ENCODE measurements around the gene RBM47.
"Not testable (repeated sequence)": the region's sequence is repeated elsewhere in the genome, so short reads cannot be mapped to it uniquely, and the experiment has no call there.

RBM47 gene

DNA sequence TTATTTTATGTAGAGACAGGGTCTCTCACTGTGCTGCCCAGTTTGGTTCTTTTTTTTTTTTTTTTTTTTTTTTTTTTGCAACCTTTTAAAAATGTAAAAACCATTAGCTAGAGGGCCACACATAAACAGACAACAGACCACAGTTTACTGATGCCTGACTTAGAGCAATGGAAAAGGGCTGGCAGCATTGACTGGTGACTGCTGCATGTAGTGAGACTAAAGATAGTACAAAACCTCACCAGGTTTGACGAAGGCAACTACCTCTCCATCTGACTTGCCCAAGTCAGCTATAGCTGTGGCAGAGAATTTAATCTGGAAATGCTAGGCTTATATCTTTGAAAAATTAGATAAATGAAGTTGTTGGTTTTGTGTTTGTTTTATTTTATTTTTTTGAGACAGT, 102.9 kb downstream of the RBM47 start:
- no peak for DNase-seq (ENCODE audit: low spot score)

DNA sequence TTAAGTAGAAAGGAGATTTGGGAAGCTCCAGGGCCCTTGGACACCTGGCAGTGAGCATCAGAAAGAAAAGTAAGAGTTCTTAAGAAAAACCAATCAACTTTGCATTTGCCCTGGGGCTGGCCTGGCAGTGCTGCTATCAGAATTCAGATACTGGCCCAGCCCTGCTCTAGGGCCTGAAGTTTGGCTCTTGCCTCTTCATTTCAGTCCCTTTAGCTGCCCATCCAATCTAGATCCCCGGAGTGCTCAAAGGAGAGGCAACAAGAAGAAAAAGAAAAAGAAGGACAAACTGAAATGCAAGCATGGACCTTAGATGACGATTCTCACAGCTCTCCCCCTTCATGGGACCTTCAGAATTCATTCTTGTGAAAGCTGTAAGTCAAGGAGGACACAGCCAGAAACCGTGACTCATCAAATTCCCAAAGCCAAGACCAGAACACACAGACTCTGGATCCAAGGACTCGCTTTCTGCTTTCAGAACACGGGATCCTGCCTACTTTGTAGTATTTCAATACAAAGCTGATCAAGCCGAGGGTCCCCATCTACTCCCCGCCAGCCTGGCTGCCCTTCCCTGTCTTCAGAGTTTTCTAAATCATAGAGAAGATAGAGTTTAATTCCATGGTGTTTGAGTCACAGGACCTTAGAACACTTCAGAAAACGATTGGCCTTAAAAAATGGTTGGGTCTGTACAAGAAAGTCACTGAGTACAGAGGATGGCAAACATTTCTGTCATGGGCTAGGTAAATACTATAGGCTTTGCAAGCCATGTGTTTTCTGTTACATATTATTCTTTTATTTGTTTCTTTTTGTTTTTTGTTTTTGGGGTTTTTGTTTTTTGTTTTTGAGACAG, 103.7 kb downstream of the RBM47 start:
- DNase-seq (ENCODE audit: low spot score) = peak; percentile 85

DNA sequence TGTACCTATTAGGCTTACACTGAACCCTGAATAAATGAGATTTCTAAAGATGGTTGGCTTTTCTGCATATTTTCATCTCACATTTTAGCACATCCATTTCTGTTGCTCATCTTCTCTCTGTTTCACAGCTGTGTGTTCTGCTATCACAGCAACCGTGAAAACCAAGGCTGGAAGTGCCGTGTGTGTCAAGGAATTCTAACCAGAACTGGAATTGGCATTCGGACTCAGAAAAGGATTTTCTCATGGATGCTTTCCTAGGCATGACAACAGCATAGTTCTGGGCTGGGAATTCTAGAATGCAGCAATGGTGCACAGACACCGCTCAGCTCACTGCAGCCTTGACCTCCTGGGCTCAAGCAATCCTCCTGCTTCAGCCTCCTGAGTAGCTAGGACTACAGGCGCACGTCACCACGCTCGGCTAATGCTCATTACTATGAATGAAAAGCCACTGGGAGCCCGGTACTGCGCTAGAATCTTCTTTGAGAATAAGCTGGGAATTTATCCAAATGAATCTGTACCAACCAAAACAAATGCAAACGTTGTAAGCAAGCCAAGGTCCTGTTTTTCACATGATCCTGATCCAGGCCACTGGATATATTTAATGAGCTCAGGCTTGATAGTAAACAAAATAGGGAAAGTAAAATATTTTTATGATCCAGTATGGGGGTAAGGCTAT, 105.2 kb downstream of the RBM47 start:
- no peak for DNase-seq (ENCODE audit: low spot score)

DNA sequence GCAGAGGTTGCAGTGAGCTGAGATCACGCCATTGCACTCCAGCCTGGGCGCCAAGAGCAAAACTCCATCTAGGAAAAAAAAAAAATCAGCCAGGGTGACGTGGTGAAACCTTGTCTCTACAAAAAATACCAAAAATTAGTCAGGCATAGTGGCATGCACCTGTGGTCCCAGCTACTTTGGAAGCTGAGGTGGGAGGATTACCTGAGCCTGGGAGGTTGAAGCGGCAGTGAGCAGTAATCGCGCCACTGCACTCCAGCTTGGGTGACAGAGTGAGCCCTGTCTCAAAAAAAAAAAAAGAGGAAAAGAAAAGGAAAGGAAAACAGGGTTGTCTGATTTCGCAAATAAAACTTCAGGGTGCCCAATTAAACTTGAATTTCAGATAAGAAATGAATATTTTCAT, 106.1 kb downstream of the RBM47 start:
- DNase-seq (ENCODE audit: low spot score) = no peak

DNA sequence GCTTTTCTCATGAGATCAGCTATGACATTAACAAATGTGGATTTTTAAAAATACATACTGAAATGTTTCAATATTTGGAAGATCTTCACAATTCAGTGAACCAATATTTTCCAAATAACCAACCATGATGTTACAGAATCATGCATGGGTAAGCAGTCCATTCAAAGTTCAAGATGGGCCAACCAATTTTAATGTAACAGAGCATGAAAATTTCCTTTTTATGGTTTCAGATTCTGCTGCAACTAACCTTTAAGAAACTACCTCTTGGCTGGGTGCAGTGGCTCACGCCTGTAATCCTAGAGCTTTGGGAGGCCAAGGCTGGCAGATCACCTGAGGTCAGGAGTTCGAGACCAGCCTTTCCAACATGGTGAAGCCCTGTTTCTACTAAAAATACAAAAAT, 107.7 kb downstream of the RBM47 start:
- DNase-seq (ENCODE audit: low spot score) = no peak

DNA sequence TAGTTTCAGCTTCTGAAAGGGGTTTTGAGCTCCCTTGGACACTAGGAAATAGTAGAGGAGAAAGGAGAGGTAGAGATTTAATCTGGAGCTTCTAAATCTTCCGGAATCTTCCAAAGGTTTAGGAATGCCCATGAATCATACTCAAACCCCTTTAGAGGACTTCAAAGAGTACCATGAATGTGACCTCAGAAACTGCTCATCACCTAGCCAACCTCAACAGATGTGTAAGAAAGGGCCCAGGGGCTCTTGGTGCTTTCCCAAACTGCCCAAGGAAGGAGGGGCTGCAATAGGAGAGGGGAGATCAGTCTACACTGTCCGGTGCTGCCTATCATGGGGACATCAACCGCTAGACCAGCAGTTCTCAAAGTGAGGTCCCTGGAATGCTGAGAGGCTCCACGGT, 109.1 kb downstream of the RBM47 start:
- no peak for DNase-seq (ENCODE audit: low spot score)

DNA sequence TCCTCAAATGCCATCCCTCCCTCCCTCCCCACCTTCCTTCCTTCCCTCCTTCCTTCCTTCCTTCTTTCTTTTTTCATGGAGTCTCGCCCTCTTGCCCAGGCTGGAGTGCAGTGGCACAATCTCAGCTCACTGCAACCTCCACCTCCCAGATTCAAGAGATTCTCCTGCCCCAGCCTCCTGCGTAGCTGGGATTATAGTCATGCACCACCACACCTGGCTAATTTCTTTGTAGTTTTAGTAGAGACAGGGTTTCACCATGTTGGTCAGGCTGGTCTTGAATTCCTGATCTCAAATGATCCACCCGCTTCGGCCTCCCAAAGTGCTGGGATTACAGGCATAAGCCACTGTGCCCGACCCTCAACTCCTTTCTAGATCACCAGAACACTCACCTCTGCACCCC, 112.6 kb downstream of the RBM47 start:
- not testable (repeated sequence) for DNase-seq (ENCODE audit: low spot score)

DNA sequence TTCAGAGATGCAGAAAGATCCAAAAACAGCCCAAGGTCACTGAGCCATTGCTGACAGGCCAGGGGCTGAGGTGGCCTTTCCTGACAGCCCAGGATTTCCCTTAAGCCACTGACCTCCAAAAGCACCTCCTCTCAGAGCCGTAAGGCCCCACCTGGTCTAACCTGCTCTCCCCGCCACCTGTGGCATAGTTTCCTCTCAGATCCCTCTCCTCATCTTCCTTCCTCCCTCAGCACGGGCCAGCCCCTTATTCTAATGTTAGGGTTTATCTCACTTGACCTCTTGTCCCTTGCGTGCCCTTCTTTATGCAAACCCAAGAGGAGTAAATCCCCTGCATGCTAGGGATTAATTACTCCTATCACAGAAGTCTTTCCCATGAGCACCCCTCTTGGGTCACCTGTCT, 113.0 kb downstream of the RBM47 start:
- no peak for DNase-seq (ENCODE audit: low spot score)

DNA sequence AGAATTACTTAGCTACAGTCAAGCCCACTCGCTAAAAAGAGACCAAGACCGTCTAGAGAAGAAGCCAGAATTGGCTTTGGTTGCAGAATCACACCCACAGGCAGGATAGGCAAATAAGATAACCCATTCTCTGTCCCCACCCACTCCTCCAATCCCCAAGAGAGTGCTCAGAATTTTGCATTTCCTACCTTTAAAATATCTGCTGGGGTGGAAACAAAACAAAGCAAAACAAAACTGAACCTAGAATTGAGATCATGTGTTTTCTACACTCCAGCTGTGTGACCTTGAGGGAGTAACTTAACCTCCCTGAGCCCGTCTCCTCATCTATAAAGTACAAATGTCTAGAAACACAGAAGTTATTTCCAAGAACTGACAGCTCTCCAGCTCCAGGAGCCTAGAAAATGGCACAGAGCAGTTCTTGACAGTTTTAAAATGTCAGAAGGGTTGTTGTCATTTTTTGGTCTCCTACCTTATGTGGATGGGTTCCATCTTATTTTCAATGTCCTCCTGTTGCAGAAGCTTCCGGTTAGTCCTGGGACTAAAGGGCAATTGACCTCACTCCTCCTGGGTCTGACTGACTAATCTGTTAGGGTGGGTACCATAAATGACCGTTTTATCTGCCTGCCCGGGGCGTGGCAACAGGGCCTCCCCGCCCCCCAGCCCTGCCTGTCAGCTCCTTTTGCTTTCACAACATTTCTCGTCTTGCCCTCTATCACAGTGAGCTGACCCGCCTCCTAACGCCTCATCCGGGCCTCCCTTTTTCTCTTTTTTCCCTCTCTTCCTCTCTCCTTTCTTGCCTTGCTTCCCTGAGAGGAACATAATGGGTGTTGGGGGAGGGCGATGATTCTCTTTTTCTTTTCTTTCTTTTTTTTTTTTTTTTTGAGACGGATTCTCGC, 114.0 kb downstream of the RBM47 start:
- peak; percentile 50 for DNase-seq (ENCODE audit: low spot score)

DNA sequence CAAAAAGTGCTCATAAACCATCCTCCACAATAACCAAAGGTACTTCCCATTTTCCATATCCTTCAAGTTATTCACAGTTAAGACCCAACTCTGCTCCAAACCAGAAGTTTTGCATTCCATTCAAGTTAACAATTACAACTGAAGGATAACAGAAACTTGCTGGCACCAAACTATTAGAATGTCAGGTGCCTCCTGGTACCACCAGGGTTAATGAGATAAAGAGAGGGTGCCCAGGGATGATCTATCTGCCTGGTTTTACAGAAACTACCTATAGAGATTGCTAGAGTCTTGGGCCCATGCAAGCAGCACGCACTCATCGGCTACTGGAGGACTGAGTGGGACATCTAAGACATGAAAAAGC, 114.6 kb downstream of the RBM47 start:
- DNase-seq (ENCODE audit: low spot score) = no peak

DNA sequence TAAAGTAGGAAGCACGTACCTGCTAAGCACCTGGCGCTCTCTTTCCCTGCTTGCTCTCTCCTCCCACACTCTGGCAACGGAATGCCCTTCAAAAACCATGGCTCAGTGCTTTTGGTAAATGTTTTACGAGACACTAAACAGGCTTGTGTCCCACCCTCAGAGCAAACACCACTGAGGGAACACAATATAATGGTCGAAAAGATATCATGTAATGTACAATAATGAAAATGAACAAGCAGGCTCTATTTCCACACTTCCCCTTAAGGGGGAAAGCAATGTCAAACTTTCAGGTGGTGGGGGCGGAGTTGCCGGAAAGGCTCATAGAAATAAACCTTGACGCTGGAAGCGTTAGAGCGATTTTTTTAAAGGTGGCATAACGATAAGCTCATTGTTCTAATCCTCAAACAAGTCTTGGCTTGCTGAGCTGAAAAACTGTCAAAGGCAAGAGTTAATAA, 115.1 kb downstream of the RBM47 start:
- DNase-seq (ENCODE audit: low spot score) = no peak

DNA sequence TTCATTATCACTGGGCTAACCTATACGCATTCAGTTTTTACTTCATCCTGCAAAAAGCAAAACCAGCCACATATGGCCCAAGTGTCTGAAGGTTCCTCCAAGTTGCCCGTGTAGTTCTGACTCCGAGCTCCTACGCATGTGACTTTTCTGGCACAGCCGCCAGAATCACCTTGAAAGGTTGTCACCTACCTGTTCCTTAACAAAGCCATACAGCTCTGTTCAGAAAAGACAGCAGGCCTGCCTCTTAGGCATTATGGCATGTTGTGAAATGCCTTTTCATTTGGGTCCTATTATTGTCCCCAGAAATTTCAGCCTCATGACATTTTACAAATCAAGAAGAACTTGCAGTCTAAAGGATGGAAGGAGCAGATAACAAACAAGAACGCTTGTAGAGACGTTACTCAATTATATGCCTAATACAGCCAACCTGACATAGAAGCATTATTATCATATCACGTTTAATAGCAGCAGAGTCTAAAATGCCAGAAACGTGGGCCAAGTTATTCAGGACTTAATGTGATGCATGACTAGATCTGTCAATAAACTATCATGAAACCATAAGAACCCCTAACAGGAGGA, 118.5 kb downstream of the RBM47 start:
- no peak for DNase-seq (ENCODE audit: low spot score)

DNA sequence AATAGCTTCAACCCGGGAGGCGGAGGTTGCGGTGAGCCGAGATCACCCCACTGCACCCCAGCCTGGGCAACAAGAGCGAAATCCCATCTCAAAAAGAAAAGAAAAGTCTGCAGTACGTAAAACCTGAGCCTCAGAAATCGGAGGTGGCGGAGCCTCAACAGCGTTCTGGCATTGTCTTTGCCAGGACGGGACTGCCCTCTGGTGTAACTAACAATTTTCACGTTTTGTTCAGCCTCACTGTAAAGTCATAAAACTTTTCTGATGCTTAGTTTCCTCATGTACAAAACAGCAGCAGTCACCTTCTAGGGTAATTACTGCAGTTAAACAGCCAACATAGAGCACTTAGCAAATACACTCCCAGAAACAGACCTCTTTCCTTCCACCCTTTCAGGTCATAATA, 121.7 kb downstream of the RBM47 start:
- no peak for DNase-seq (ENCODE audit: low spot score)

DNA sequence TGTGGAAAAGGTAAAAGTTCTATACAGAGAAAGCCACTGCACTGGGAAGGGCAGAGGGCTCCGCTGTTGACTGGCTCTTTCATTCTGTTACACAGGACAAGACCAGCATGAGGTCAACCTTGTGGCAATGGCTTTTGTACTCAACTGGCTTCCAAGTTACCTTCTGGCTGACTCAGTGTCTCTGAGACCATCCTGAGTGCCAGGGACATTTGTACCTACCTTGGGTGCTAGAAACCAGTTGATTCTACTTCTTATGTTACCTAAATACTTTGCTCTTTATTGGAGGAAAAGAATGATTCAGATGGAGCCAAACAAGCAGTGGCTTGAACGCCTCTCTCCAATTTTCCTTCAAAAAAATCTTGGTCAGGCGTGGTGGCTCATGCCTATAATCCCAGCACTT, 123.2 kb downstream of the RBM47 start:
- DNase-seq (ENCODE audit: low spot score) = no peak

DNA sequence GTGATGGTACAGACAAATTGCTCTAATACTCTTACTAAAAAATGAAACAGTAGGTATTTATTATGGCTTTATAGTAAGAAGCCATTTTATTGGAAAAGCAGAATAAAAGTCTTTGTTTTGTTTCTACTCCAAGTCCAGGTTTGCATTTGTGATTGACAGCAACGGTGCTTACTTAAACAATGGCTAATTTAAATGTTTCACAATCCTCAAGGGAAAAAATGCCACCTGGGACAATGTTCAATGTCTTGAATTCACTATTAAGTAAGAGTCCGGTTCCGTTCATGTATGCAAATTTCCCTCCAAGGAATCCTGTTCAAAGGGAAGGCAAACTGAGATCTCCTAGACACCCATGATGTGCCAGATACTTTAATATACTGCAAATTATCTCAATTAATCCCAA, 123.6 kb downstream of the RBM47 start:
- no peak for DNase-seq (ENCODE audit: low spot score)

DNA sequence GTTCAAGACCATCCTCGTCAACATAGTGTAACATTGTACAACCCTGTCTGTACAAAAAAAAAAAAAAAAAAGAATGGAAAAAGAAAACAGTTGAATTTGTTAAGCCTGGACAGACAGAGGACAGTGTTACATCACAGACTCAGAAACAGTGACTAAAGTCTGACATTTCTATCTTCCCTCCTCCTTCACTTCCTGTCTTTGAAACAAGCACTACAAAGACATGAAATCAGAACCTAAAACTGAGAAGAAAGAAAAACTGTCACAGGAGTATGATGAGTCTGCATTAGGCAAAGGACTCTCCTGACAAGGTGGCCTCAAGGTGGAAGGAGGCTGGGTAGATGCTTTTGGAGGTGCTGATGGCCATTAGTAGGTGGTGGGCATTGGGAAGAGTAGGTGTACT, 126.7 kb downstream of the RBM47 start:
- DNase-seq (ENCODE audit: low spot score) = no peak

DNA sequence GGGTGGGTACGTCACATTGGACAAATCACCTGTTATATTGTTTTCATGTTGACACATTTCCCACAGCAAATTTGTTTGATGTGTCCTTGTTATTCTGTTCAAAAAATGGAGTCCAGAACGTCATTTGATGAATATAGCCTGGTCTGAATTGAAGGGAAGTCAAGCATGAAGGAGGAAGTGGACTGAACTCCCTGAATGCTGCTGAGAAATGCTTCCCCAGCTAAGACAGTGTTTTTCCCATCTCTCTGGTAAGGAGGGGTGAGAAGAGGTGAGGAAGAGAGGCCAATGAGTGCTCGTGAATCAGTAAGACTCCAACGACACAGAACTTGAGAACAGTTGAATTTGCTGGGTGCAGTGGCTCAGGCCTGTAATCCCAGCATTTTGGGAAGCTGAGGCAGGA, 127.4 kb downstream of the RBM47 start:
- DNase-seq (ENCODE audit: low spot score) = no peak

DNA sequence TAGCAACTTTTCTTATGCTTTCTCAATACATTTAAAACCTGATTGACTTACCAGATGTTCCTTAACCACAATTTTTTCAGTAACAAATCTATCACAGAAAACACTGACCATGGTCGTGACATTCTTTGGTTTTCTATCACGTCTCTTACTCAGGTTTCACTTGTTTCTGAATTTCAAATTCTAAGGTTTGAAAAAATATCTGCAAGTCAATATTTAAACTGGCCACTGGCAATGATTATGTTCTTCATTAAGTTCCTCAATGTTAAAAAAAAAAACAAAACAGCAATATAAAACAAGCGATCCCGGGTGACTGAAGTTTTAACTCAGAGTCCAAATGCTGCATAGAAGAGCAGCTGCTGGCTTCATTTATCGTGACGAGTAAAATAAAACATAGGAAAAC, 128.9 kb downstream of the RBM47 start:
- no peak for DNase-seq (ENCODE audit: low spot score)

DNA sequence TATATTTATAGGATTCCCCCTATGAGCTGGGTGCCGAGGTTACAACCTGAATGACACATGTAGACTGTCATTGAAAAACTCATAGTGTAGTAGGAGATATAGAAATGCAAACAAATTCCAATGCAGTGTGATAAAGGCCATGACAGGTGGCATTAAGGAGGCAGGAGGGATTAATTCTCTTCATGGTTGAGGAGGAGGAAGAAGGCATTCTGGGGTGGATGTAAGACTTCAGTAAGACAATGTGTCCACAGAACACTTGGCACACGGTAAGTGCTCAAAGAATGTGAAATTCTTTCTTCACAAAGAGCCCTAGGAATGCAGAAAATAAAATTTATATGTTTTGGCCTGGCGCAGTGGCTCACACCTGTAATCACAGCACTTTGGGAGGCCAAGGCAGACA, 136.5 kb downstream of the RBM47 start:
- no peak for DNase-seq (ENCODE audit: low spot score)

DNA sequence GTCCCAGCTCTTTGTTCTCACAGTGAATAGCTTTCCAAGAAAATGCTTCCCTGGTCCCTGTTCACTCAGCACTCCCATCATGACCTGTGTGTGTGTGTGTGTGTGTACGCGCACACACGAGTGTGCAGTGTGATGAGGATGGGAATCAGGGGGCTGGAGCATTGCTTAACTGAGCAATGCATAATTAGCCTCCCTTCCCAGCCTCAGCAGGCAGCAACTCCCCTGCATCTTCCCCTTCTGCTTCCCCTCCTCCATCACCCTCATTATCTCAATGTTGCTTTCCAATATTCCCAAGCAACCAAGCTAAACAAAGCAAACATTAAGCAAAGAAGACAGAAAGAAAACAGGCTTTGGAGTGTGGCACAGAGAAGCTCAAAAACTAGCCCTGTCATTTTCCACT, 137.0 kb downstream of the RBM47 start:
- DNase-seq (ENCODE audit: low spot score) = no peak

DNA sequence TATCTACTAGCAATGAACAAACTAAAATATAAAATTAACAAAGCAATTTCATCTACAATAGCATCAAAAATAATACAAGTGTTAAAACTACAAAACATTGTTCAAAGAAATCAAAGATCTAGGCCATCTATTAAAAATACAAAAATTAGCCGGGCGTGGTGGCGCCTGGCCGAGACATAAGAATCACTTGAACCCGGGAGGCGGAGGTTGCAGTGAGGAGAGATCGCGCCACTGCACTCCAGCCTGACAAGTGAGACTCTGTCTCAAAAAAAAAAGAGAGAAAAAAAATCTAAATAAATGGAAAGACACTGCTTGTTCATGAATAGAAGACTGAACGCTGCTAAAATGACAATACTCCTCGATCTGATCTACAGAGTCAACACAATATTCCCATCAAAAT, 139.2 kb downstream of the RBM47 start:
- DNase-seq (ENCODE audit: low spot score) = no peak

DNA sequence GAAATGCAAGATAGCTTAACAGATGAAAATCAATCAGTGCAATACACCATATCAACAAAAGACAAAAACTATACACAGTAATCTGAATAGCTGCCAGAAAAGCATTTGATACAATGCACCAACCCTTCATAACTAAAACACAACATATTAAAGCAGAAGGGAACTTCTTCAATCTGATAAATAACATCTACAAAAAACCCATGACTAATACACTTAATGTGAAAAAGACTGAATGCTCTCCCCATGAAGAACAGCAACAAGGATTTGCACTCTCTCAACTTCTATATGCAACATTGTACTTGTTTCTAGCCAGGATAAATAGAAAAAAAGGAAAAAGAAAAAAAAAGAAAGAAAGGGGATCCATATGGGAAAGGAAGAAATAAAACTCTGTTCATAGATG, 139.7 kb downstream of the RBM47 start:
- no peak for DNase-seq (ENCODE audit: low spot score)

Data from AG20443 (cell line).